ENCODE results near the gene WASL.

- no peak for TF ChIP-seq POLR2A (IDR thresholded peaks at IDR 0.05)
- TF ChIP-seq, protein P1, sequence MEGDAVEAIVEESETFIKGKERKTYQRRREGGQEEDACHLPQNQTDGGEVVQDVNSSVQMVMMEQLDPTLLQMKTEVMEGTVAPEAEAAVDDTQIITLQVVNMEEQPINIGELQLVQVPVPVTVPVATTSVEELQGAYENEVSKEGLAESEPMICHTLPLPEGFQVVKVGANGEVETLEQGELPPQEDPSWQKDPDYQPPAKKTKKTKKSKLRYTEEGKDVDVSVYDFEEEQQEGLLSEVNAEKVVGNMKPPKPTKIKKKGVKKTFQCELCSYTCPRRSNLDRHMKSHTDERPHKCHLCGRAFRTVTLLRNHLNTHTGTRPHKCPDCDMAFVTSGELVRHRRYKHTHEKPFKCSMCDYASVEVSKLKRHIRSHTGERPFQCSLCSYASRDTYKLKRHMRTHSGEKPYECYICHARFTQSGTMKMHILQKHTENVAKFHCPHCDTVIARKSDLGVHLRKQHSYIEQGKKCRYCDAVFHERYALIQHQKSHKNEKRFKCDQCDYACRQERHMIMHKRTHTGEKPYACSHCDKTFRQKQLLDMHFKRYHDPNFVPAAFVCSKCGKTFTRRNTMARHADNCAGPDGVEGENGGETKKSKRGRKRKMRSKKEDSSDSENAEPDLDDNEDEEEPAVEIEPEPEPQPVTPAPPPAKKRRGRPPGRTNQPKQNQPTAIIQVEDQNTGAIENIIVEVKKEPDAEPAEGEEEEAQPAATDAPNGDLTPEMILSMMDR (IDR thresholded peaks at IDR 0.05): no peak
Measured at GRCh38 chr7:123727071-123727837, 21.5 kb downstream of the WASL start.
